Tibial artery (tissue), 4 donors: ENCODE measurements around the gene NACA.
A peak's percentile ranks its signal among the peaks of the same experiment; 100 is the strongest.

Experiments used
- DNase-seq, 2 donors: peaks; one replicate each; pipeline ENCODE4 v3.0.0-alpha.2; 2019
- H3K27ac ChIP-seq, 2 donors: fragments of 200-600 bp; sonication (generic) in 1 of 2; 1 replicate in 1 of 2; 2 replicates in 1 of 2; pipeline ENCODE4 v1.5.1; 2018 to 2019; ENCODE audit warnings: mild to moderate bottlenecking in 1 of 2
- H3K27me3 ChIP-seq, 2 donors: fragments of 200-600 bp; sonication (generic) in 1 of 2; one replicate each; pipeline versions ENCODE4 v1.5.1 to v1.6.0; 2016 to 2019
- H3K36me3 ChIP-seq, 3 donors: fragments of 200-600 bp; sonication (generic) in 2 of 3; one replicate each; pipeline ENCODE4 v1.5.1; 2016 to 2019; ENCODE audit warnings: mild to moderate bottlenecking in 2 of 3
- H3K4me1 ChIP-seq, 4 donors: fragments of 200-600 bp; sonication (generic) in 2 of 4; 1 replicate in 3 of 4; 2 replicates in 1 of 4; pipeline ENCODE4 v1.5.1; 2016 to 2019
- H3K4me3 ChIP-seq, 2 donors: fragments of 200-600 bp; sonication (generic) in 1 of 2; 1 replicate in 1 of 2; 2 replicates in 1 of 2; pipeline ENCODE4 v1.5.1; 2018 to 2019; ENCODE audit warnings: mild to moderate bottlenecking in 2 of 2
- H3K9me3 ChIP-seq, 3 donors: fragments of 200-600 bp; sonication (generic) in 1 of 3; one replicate each; pipeline ENCODE4 v1.5.1; 2016 to 2019
- intact Hi-C: fragments of 100-400 bp; cut with DNase I; formaldehyde crosslinking; loops from one replicate; pipeline ENCODE4 v1.15.0; 2023; ENCODE audit warnings: low total_unique reads
- TF ChIP-seq, protein P1 (sequence below), 2 experiments: fragments of 200-600 bp in 1 of 2; fragments of 450-650 bp in 1 of 2; IDR thresholded peaks; one replicate each; pipeline ENCODE4 v1.5.1; 2017 to 2019; ENCODE audit warnings: antibody characterized with exemption in 2 of 2, mild to moderate bottlenecking in 1 of 2, moderate library complexity in 1 of 2

Gene NACA

DNA sequence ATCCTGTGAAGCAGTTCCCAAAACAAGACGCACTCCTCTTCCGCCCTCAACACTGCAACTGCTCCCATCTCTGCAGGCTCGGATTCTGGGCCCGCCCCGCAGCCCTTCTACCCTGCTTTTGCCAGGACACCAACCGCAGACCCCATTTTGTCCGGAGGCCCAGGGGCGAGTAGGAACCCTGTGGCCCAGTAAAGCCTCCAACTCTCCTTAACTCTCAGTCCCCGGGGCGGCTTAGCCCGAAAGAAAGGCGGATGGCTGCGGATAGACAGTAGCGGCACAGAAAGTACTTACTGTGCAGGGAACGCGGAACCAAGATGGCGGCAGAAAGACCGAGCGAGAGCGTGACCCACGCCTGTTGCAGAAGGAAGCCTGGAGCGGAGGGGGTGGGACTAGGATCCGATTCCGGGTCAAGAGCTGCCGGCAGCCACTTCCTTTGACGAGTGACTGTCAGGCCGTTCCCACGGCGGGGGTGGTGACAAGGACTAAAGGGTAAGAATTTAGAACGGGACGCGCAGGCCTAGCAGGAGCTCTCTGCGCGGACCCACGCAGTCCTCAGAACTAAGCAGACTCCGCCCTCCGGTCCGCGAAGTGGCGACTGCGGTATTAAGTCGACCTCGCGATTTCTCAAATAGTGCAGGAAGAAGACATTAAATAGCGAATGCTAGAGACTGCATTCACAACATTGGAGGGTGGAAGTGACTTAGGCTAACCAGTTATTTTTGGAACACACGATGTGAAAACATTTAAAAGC, at the start of gene NACA:
TSS of gene NACA (minus strand) at position 328 of the 751 bp plus-strand sequence. CDS start 778 bp downstream, outside the sequence.
- H3K36me3 ChIP-seq: peaks cover 0 to 16% (median 1%) of the 10 kb centered on the region in 3 donors
- intact Hi-C loops: loop anchor here (2.0 to 10.0 kb wide), 2 partner anchors 36 to 80 kb away; partner anchors contain the start of genes ATP5F1B and PTGES3
- H3K27me3 ChIP-seq: no peaks in the 10 kb centered on the region
- peak within 1 kb of the TSS; percentile 80 to 88 for H3K27ac ChIP-seq
- TF ChIP-seq, protein P1, sequence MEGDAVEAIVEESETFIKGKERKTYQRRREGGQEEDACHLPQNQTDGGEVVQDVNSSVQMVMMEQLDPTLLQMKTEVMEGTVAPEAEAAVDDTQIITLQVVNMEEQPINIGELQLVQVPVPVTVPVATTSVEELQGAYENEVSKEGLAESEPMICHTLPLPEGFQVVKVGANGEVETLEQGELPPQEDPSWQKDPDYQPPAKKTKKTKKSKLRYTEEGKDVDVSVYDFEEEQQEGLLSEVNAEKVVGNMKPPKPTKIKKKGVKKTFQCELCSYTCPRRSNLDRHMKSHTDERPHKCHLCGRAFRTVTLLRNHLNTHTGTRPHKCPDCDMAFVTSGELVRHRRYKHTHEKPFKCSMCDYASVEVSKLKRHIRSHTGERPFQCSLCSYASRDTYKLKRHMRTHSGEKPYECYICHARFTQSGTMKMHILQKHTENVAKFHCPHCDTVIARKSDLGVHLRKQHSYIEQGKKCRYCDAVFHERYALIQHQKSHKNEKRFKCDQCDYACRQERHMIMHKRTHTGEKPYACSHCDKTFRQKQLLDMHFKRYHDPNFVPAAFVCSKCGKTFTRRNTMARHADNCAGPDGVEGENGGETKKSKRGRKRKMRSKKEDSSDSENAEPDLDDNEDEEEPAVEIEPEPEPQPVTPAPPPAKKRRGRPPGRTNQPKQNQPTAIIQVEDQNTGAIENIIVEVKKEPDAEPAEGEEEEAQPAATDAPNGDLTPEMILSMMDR (IDR thresholded peaks at IDR 0.05): no peak
- peak within 1 kb of the TSS; percentile 63 to 75 for H3K4me3 ChIP-seq
- H3K9me3 ChIP-seq: no peaks in the 10 kb centered on the region
- peaks cover 0 to 50% (median 37%) of the 10 kb centered on the region in 4 donors for H3K4me1 ChIP-seq
- DNase-seq: peak; percentile 99 to 100

DNA sequence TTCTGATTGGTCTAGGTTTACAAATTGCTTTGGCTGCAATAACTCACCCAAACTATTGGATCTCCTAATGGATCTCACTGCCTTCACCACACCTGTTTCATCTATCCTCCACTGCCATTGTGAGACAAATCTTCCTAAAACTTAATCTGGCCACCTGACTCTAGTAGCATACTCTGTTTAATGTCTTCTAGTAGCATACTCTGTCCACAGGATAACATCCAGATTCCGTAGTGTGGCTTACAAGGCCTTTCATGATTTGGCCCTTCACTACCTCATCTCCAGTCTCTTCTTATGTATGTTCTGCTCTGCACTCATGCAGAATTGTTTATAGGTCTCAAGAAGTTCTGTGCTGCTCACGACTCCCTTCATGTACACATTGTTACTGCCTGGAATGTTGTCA, 48.0 kb upstream of the NACA start:
- H3K9me3 ChIP-seq: no peaks in the 10 kb centered on the region
- peaks cover 0 to 8% (median 0%) of the 10 kb centered on the region in 4 donors for H3K4me1 ChIP-seq
- intact Hi-C loops: no loop called here
- no peaks in the 10 kb centered on the region for H3K27me3 ChIP-seq
- H3K4me3 ChIP-seq: no peak overlapping the region
- TF ChIP-seq, protein P1 (IDR thresholded peaks at IDR 0.05): no peak
- H3K36me3 ChIP-seq: no peaks in the 10 kb centered on the region
- H3K27ac ChIP-seq: no peak overlapping the region
- DNase-seq: no peak

DNA sequence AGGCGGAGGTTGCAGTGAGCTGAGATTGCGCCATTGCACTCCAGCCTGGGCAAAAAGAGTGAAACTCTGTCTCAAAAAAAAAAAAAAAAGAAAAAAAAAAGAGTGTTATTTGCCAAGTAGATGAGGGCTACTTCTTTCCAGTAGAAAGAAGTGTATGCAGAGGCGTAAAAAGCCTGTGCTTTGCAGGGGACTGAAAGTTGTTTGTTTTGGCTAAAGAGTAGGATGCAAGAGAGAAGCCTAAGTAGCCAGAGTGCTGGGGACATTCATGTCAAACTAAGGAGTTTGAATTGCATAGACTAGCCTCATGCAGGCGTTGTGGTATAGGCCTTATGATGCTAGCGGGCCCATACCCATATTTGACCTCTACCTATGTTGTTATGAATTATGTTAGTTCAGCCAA, 47.5 kb upstream of the NACA start:
- intact Hi-C loops: no loop called here
- DNase-seq: no peak
- H3K27ac ChIP-seq: no peak overlapping the region
- H3K36me3 ChIP-seq: no peaks in the 10 kb centered on the region
- H3K4me3 ChIP-seq: no peak overlapping the region
- TF ChIP-seq, protein P1 (IDR thresholded peaks at IDR 0.05): no peak
- no peaks in the 10 kb centered on the region for H3K27me3 ChIP-seq
- peaks cover 0 to 8% (median 0%) of the 10 kb centered on the region in 4 donors for H3K4me1 ChIP-seq
- no peaks in the 10 kb centered on the region for H3K9me3 ChIP-seq

DNA sequence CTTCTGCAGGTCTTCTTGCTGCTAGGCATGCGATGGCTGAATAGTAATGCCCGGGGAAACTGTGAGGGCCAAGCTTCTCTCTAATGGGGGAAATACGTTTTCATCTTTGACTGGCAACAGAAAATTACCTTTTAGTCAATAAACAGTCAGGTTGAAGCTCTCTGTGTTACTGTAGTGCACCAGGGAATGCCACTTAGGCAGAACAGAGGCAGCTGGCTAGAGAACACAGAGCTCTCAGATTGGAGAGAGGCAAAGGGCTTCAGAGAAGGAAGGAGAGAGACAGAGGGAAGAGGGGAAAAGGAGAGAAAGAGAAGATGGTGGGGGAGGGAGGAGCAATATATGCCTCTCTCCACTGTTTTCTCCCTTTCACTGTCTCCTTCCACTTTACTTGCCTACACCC, 44.8 kb upstream of the NACA start:
- intact Hi-C loops: no loop called here
- Histone ChIP-seq H3K9me3 (no peaks in the 10 kb centered on the region), H3K36me3 (no peaks in the 10 kb centered on the region), H3K4me3 (no peak overlapping the region), H3K27ac (no peak overlapping the region), H3K4me1 (no peaks in the 10 kb centered on the region), H3K27me3 (no peaks in the 10 kb centered on the region)
- DNase-seq: no peak
- TF ChIP-seq, protein P1 (IDR thresholded peaks at IDR 0.05): no peak

DNA sequence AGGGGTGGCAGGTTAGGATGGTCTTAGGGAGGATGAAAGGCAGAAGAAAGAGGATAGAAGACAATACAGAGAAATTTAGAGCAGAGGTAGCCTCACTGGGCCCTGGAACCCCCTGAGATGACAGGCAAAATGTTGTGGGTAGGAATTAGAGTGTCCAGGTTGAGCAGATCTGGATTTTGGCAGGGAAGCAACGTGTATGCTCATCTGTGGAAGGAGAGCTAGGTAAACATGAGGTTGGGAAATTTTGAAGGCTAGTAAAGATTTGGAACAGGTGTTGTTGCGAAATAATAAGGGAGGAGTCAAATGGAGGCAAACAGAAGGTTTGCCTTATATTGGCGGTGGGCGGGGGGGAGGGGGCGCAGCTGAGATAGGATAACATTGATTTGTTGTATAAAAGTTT, 43.3 kb upstream of the NACA start:
- TF ChIP-seq, protein P1 (IDR thresholded peaks at IDR 0.05): no peak
- intact Hi-C loops: no loop called here
- Histone ChIP-seq H3K4me1 (no peaks in the 10 kb centered on the region), H3K4me3 (no peak overlapping the region), H3K27ac (no peak overlapping the region), H3K9me3 (no peaks in the 10 kb centered on the region), H3K36me3 (no peaks in the 10 kb centered on the region), H3K27me3 (no peaks in the 10 kb centered on the region)
- no peak for DNase-seq
